GM21381 (cell line): ENCODE data around the gene TBC1D1.
"Not testable (repeated sequence)": the region's sequence is repeated elsewhere in the genome, so short reads cannot be mapped to it uniquely, and the experiment has no call there.

ENCODE experiments used
- ATAC-seq: cut with Tn5 transposase; IDR thresholded peaks from one replicate; pipeline ENCODE4 v1.9.1; 2021; ENCODE audit warnings: mild to moderate bottlenecking, moderate library complexity; ENCODE audit not compliant: unreplicated experiment

TBC1D1 gene

GRCh38 chr4:38008571-38009021, 117.7 kb downstream of the TBC1D1 start:
- ATAC-seq, result no peak

GRCh38 chr4:38009421-38009820, 118.5 kb downstream of the TBC1D1 start:
- ATAC-seq, result no peak

GRCh38 chr4:38009949-38010348, 119.1 kb downstream of the TBC1D1 start:
- no peak for ATAC-seq

GRCh38 chr4:38011511-38012162, 120.8 kb downstream of the TBC1D1 start:
- ATAC-seq, result no peak

- ATAC-seq, result no peak
Observed at GRCh38 chr4:38013461-38014366, 122.8 kb downstream of the TBC1D1 start.

GRCh38 chr4:38014421-38014852, 123.6 kb downstream of the TBC1D1 start:
- no peak for ATAC-seq

- ATAC-seq, result no peak
Observed at GRCh38 chr4:38015886-38016515, 125.1 kb downstream of the TBC1D1 start.

- no peak for ATAC-seq
Observed at GRCh38 chr4:38016698-38017097, 125.8 kb downstream of the TBC1D1 start.

GRCh38 chr4:38017609-38018008, 126.7 kb downstream of the TBC1D1 start:
- ATAC-seq, result no peak

GRCh38 chr4:38020386-38020785, 129.5 kb downstream of the TBC1D1 start:
- no peak for ATAC-seq

GRCh38 chr4:38020961-38021360, 130.1 kb downstream of the TBC1D1 start:
- not testable (repeated sequence) for ATAC-seq

GRCh38 chr4:38021751-38022150, 130.9 kb downstream of the TBC1D1 start:
- no peak for ATAC-seq

GRCh38 chr4:38023347-38024205, 132.7 kb downstream of the TBC1D1 start:
- ATAC-seq, result no peak

GRCh38 chr4:38024206-38024509, 133.3 kb downstream of the TBC1D1 start:
- ATAC-seq, result no peak

GRCh38 chr4:38025665-38026064, 134.8 kb downstream of the TBC1D1 start:
- no peak for ATAC-seq

- no peak for ATAC-seq
Observed at GRCh38 chr4:38026158-38026740, 135.4 kb downstream of the TBC1D1 start.

GRCh38 chr4:38030023-38030422, 139.1 kb downstream of the TBC1D1 start:
- no peak for ATAC-seq

- no peak for ATAC-seq
Observed at GRCh38 chr4:38034986-38035882, 144.3 kb downstream of the TBC1D1 start.

GRCh38 chr4:38036548-38036947, 145.7 kb downstream of the TBC1D1 start:
- ATAC-seq, result no peak
